Neural crest cell (in vitro differentiated cells): ENCODE results near the gene NSMCE1. TPM values are rescaled to one million over a fixed set of nuclear protein-coding genes. Genes with fewer than 3 reads are reported as not detected.
"Not testable (repeated sequence)": the region's sequence is repeated elsewhere in the genome, so short reads cannot be mapped to it uniquely, and the experiment has no call there.

Experiments used
- DNase-seq: peaks from one replicate; pipeline ENCODE4 v3.0.0; 2021; ENCODE audit warnings: low read depth, mixed read lengths, low spot score
- H3K27ac Mint-ChIP-seq: one replicate; pipeline ENCODE4 v1.8.0; 2021; ENCODE audit warnings: mild to moderate bottlenecking, mixed read lengths; ENCODE audit not compliant: unreplicated experiment
- H3K27me3 Mint-ChIP-seq: 2 replicates; pipeline ENCODE4 v1.8.0; 2021; ENCODE audit warnings: low read depth, mild to moderate bottlenecking, mixed read lengths
- H3K36me3 Mint-ChIP-seq: 2 replicates; pipeline ENCODE4 v1.8.0; 2021; ENCODE audit warnings: low read depth, mild to moderate bottlenecking, mixed read lengths
- H3K4me1 Mint-ChIP-seq: 2 replicates; pipeline ENCODE4 v1.8.0; 2021; ENCODE audit warnings: mixed read lengths
- H3K4me3 Mint-ChIP-seq: one replicate; pipeline ENCODE4 v1.8.0; 2021; ENCODE audit warnings: mild to moderate bottlenecking, mixed read lengths
- H3K9me3 Mint-ChIP-seq: 2 replicates; pipeline ENCODE4 v1.8.0; 2021; ENCODE audit warnings: mixed read lengths
- total RNA-seq: library from RNA; stranded (reverse); gene quantifications from 2 replicates; pipeline ENCODE4 v1.2.1, GENCODE V29; 2021
- TF ChIP-seq, protein P1 (sequence below): fragments of 200-600 bp; sonication (generic); conservative IDR thresholded peaks from 2 replicates; pipeline ENCODE4 v1.5.0; 2021; ENCODE audit warnings: antibody characterized with exemption, mild to moderate bottlenecking

The NSMCE1 gene
- total RNA-seq, 1 donor from 2014 or later, result 30.4 TPM

- peaks cover 14% of the 10 kb centered on the region for H3K4me1 Mint-ChIP-seq
- H3K4me3 Mint-ChIP-seq, result no peak overlapping the region
- H3K27me3 Mint-ChIP-seq, result no peaks in the 10 kb centered on the region
- no peaks in the 10 kb centered on the region for H3K9me3 Mint-ChIP-seq
- H3K36me3 Mint-ChIP-seq, result no peaks in the 10 kb centered on the region
- H3K27ac Mint-ChIP-seq, result no peak overlapping the region
- TF ChIP-seq, protein P1, sequence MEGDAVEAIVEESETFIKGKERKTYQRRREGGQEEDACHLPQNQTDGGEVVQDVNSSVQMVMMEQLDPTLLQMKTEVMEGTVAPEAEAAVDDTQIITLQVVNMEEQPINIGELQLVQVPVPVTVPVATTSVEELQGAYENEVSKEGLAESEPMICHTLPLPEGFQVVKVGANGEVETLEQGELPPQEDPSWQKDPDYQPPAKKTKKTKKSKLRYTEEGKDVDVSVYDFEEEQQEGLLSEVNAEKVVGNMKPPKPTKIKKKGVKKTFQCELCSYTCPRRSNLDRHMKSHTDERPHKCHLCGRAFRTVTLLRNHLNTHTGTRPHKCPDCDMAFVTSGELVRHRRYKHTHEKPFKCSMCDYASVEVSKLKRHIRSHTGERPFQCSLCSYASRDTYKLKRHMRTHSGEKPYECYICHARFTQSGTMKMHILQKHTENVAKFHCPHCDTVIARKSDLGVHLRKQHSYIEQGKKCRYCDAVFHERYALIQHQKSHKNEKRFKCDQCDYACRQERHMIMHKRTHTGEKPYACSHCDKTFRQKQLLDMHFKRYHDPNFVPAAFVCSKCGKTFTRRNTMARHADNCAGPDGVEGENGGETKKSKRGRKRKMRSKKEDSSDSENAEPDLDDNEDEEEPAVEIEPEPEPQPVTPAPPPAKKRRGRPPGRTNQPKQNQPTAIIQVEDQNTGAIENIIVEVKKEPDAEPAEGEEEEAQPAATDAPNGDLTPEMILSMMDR, result no peak
- DNase-seq, result no peak
These were observed 14.2 kb downstream of the NSMCE1 start for GRCh38 chr16:27254262-27254811.

DNA sequence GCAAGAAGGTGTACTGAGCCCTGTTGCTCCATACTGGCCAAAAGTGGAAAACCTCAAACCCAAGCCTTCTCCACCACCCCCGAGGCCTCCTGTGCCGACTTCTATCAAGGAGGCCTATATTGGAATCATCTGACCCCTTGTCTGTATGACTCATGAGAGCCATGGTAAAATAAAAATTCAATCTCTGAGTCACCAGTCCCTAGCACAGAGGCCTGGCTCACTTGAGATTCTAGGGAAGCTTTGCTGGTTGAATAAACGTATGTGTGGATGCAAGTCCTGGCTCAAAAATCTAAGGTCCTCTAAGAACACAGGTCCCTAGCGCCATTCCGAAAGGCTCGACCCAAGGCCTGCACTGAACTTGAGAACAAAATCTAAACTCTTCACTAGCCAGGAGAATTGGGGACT lies 15.0 kb downstream of the NSMCE1 start:
- DNase-seq, result no peak
- Mint-ChIP-seq H3K9me3 (no peaks in the 10 kb centered on the region), H3K4me3 (no peak overlapping the region), H3K27ac (no peak overlapping the region), H3K4me1 (peaks cover 10% of the 10 kb centered on the region), H3K27me3 (no peaks in the 10 kb centered on the region), H3K36me3 (no peaks in the 10 kb centered on the region)
- TF ChIP-seq, protein P1, result no peak

DNA sequence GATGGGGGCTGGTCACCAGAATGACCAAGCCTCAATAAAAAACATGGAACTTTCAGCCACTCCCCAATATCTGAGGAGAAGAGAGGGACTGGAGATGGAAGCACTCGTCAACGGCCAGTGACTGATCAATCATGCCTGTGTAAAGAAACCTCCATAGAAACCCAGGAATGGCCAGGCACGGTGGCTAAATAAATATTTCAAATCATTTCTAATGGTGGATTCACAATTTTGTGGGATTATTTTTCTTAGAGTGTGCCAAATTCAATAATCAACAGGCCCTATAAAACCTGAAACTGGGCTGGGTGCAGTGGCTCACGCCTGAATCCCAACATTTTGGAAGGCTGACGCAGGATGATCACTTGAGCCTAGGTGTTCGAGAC lies 16.4 kb downstream of the NSMCE1 start:
- no peak for DNase-seq
- no peak overlapping the region for H3K27ac Mint-ChIP-seq
- H3K4me1 Mint-ChIP-seq, result peaks cover 10% of the 10 kb centered on the region
- H3K9me3 Mint-ChIP-seq, result no peaks in the 10 kb centered on the region
- no peaks in the 10 kb centered on the region for H3K36me3 Mint-ChIP-seq
- TF ChIP-seq, protein P1, result no peak
- H3K27me3 Mint-ChIP-seq, result no peaks in the 10 kb centered on the region
- no peak overlapping the region for H3K4me3 Mint-ChIP-seq

DNA sequence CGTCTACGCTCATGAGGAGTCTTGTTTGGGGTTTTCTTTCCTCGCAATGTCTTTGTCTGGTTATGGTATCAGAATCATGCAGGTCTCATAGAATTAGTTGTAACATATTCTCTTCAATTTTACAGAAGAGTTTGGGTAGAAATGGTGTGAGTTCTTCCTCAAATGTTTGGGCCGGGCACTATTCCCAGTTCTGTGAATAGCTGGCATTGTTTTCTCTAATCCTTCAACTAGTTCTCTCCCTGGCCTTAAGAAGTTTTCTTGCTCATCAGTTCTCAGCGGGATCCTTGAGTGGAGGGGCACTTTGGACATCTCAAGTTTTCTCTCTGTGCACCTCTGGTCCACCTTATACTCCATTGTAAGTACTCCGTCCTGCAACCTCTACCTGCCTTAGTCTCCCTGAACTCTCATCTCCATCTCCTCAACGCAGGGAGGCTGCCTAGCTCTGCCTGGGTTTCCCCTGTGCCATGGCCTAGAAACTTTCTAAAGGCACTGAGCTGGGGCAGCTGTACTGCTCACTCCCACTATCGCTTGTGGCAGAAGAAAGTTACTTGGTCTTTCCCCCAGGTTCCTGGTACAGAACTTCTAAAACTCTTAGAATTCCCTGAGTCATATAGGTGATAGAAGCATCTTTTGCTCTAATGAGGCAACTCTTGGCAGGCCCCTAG lies 16.9 kb downstream of the NSMCE1 start:
- Mint-ChIP-seq H3K36me3 (no peaks in the 10 kb centered on the region), H3K27ac (no peak overlapping the region), H3K9me3 (no peaks in the 10 kb centered on the region), H3K4me1 (peaks cover 10% of the 10 kb centered on the region), H3K27me3 (no peaks in the 10 kb centered on the region), H3K4me3 (no peak overlapping the region)
- no peak for DNase-seq
- TF ChIP-seq, protein P1, result no peak

DNA sequence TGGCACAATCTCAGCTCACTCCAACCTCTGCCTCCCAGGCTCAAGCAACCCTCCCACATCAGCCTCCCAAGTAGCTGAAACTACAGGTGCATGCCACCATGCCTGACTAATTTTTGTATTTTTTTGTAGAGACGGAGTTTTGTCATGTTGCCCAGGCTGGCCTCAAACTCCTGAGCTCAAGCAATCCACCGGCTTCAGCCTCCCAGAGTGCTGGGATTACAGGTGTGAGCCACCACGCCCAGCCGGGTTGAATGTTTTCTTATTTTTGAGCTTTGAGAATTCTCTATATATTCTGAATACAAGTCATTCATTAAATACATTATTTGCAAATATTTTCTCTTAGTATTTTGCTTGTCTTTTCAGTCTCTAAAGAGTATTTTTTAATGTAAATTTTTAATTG lies 19.7 kb downstream of the NSMCE1 start:
- H3K27me3 Mint-ChIP-seq, H3K36me3 Mint-ChIP-seq, H3K9me3 Mint-ChIP-seq, H3K4me3 Mint-ChIP-seq, DNase-seq, H3K27ac Mint-ChIP-seq: not testable (repeated sequence)
- peaks cover 14% of the 10 kb centered on the region for H3K4me1 Mint-ChIP-seq

DNA sequence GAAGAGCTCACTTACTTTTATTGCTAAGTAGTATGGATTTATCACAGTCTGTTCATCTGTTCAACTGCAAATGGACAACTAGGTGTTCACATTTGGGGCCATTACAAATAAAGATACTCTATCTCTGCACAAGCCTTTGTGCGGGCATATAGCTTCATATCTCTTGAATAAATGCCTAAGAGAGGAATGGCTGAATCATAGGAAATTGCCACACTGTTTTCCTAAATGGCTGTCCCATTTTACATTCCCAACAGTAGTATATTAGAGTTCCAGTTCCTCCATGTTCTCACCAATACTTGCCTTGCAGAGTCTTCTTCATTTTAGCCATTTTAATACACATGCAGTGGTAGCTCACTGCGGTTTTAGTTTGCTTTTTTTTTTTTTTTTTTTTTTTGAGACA lies 20.5 kb downstream of the NSMCE1 start:
- Mint-ChIP-seq H3K27me3 (no peaks in the 10 kb centered on the region), H3K4me1 (peaks cover 22% of the 10 kb centered on the region), H3K4me3 (no peak overlapping the region), H3K27ac (no peak overlapping the region), H3K36me3 (no peaks in the 10 kb centered on the region), H3K9me3 (no peaks in the 10 kb centered on the region)
- TF ChIP-seq, protein P1, result no peak
- no peak for DNase-seq

GRCh38 chr16:27247076-27247475 lies 21.5 kb downstream of the NSMCE1 start:
- not testable (repeated sequence) for H3K9me3 Mint-ChIP-seq, H3K27me3 Mint-ChIP-seq, DNase-seq, H3K27ac Mint-ChIP-seq, H3K36me3 Mint-ChIP-seq, H3K4me3 Mint-ChIP-seq
- H3K4me1 Mint-ChIP-seq, result peaks cover 32% of the 10 kb centered on the region
